AG09309 (cell line): ENCODE data around the gene LARGE1.

Experiments used
- DNase-seq: peaks from one replicate; pipeline ENCODE4 v3.0.0-alpha.2; 2010; ENCODE audit warnings: low read depth
- H3K4me3 ChIP-seq: 2 replicates; pipeline ENCODE4 v1.5.1; 2011; ENCODE audit warnings: mild to moderate bottlenecking, low read depth, low read length, moderate library complexity; ENCODE audit not compliant: control insufficient read depth
- CTCF ChIP-seq: IDR thresholded peaks from 2 replicates; pipeline ENCODE4 v1.5.1; 2011; ENCODE audit warnings: mild to moderate bottlenecking, low read depth, low read length, inconsistent platforms; ENCODE audit not compliant: insufficient read depth, control insufficient read depth; ENCODE audit errors: missing control alignments

The LARGE1 gene

GRCh38 chr22:33715237-33715985, 204.9 kb downstream of the LARGE1 start:
- no peak for DNase-seq
- TF ChIP-seq CTCF: no peak
- no peak overlapping the region for H3K4me3 ChIP-seq

DNA sequence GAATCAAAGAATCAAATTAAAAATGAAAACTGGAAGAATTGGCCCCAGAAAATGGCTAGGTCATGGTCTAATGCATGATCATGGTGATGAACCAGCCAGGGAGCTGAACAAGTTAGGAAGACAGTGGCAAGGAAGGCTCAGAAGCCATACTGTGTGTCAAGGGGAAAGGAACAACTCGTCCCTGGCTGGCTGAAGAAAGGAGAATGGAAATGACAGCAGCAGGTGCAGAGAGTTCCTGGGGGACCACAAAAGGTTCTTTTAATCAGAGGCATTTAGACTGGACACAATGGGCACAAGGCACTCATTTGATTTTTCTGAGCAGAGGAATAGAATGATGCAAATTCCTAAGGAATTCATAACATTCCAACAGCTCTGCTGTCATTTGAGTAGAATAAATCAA, 209.9 kb downstream of the LARGE1 start:
- no peak for DNase-seq
- TF ChIP-seq CTCF: no peak
- no peak overlapping the region for H3K4me3 ChIP-seq

- no peak for TF ChIP-seq CTCF
- DNase-seq: no peak
- H3K4me3 ChIP-seq: no peak overlapping the region
Measured at GRCh38 chr22:33707581-33707980, 212.7 kb downstream of the LARGE1 start.

DNA sequence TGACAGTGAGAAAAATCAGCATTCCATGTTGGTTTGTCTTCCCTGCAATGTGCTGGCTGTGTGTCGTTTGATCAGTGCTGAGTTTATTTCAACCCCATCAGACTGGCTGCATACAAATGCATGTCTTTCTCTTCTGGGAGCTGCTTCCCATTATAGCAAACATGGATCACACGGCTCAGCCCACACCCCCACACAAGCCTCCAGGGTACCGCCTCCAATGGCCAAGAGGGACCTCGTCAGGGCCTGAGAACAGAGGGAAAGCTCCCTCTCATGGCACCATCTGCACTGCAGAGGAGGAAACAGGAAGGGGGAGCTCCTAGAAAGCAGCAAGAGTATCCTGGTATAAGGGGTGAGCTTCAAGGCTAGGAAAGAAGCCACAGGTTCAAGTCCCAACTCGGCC, 214.2 kb downstream of the LARGE1 start:
- H3K4me3 ChIP-seq: no peak overlapping the region
- DNase-seq: no peak
- no peak for TF ChIP-seq CTCF

GRCh38 chr22:33699176-33699575, 221.1 kb downstream of the LARGE1 start:
- TF ChIP-seq CTCF: no peak
- DNase-seq: no peak
- no peak overlapping the region for H3K4me3 ChIP-seq

GRCh38 chr22:33697640-33698039, 222.6 kb downstream of the LARGE1 start:
- DNase-seq: no peak
- H3K4me3 ChIP-seq: no peak overlapping the region
- TF ChIP-seq CTCF: no peak
